CMK (cell line): ENCODE data around the gene ADAP2.
"Not testable (repeated sequence)": the region's sequence is repeated elsewhere in the genome, so short reads cannot be mapped to it uniquely, and the experiment has no call there.

Experiments used
- DNase-seq: peaks from one replicate; pipeline ENCODE4 v3.0.0-alpha.2; 2010; ENCODE audit warnings: low read depth

The ADAP2 gene

GRCh38 chr17:30930495-30930894 lies 8.8 kb downstream of the ADAP2 start:
- no peak for DNase-seq

- not testable (repeated sequence) for DNase-seq
Measured at GRCh38 chr17:30931582-30931981, 9.8 kb downstream of the ADAP2 start.

GRCh38 chr17:30933966-30934365 lies 12.2 kb downstream of the ADAP2 start:
- DNase-seq: no peak

- DNase-seq: no peak
Measured at GRCh38 chr17:30939051-30939689, 17.4 kb downstream of the ADAP2 start.

GRCh38 chr17:30942308-30943079 lies 20.7 kb downstream of the ADAP2 start:
- no peak for DNase-seq

GRCh38 chr17:30947796-30948195 lies 26.1 kb downstream of the ADAP2 start:
- no peak for DNase-seq

- no peak for DNase-seq
Measured at GRCh38 chr17:30950189-30950588, 28.4 kb downstream of the ADAP2 start.

GRCh38 chr17:30950669-30951399 lies 29.1 kb downstream of the ADAP2 start:
- no peak for DNase-seq

GRCh38 chr17:30952638-30953393 lies 31.1 kb downstream of the ADAP2 start:
- DNase-seq: no peak

- DNase-seq: no peak
Measured at GRCh38 chr17:30954046-30954830, 32.5 kb downstream of the ADAP2 start.

GRCh38 chr17:30956764-30957374 lies 35.1 kb downstream of the ADAP2 start:
- no peak for DNase-seq

GRCh38 chr17:30957741-30958140 lies 36.0 kb downstream of the ADAP2 start:
- no peak for DNase-seq

GRCh38 chr17:30958187-30958586 lies 36.4 kb downstream of the ADAP2 start:
- no peak for DNase-seq

GRCh38 chr17:30961209-30962188 lies 39.8 kb downstream of the ADAP2 start:
- no peak for DNase-seq

GRCh38 chr17:30964312-30964711 lies 42.6 kb downstream of the ADAP2 start:
- DNase-seq: not testable (repeated sequence)

- DNase-seq: no peak
Measured at GRCh38 chr17:30964876-30965275, 43.1 kb downstream of the ADAP2 start.

- DNase-seq: no peak
Measured at GRCh38 chr17:30965686-30966085, 43.9 kb downstream of the ADAP2 start.

- not testable (repeated sequence) for DNase-seq
Measured at GRCh38 chr17:30967911-30968310, 46.2 kb downstream of the ADAP2 start.

- DNase-seq: no peak
Measured at GRCh38 chr17:30969989-30970830, 48.5 kb downstream of the ADAP2 start.
